Left renal pelvis (tissue), 4 donors: ENCODE measurements around the gene BLCAP. TPM values are rescaled to one million over a fixed set of nuclear protein-coding genes. Genes with fewer than 3 reads are reported as not detected.
"Not testable (repeated sequence)": the region's sequence is repeated elsewhere in the genome, so short reads cannot be mapped to it uniquely, and the experiment has no call there.

Experiments used
- DNase-seq, 4 donors: peaks; one replicate each; pipeline ENCODE4 v3.0.0-alpha.2; 2013; ENCODE audit warnings: low read depth in 4 of 4, low spot score in 3 of 4
- polyA plus RNA-seq, 4 donors: library from polyadenylated mRNA; unstranded; fragments of 120-200 nt; gene quantifications; one replicate each; pipeline ENCODE4 v1.2.1, GENCODE V29; 2013; ENCODE audit not compliant: insufficient read length in 4 of 4

The BLCAP gene
- polyA plus RNA-seq, 4 donors = 63.7 to 95.3 (median 79.7) TPM

DNA sequence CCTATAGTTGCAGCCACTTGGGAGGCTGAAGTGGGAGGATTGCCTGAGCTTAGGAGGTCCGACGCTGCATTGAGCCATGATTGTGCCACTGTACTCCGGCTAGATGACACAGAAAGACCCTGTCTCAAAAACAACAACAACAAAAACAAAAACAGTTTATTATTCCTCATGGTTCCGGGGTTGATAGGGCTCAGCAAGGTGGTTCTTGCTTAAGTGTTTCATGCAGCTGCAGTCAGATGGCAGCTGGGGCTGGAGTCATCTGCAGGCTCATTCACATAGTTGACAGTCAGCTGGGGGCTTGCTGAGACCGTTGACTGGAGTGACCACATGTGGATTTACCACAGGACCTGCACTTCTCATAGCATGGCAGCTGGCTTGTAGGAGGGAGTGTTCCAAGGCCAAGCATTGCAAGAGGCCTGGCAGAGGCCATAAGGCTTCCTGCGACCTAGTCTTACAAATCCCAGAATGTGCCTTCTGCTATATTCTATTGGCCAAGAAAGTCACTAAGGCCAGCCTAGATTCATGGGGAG, 35.5 kb downstream of the BLCAP start:
- no peak for DNase-seq

DNA sequence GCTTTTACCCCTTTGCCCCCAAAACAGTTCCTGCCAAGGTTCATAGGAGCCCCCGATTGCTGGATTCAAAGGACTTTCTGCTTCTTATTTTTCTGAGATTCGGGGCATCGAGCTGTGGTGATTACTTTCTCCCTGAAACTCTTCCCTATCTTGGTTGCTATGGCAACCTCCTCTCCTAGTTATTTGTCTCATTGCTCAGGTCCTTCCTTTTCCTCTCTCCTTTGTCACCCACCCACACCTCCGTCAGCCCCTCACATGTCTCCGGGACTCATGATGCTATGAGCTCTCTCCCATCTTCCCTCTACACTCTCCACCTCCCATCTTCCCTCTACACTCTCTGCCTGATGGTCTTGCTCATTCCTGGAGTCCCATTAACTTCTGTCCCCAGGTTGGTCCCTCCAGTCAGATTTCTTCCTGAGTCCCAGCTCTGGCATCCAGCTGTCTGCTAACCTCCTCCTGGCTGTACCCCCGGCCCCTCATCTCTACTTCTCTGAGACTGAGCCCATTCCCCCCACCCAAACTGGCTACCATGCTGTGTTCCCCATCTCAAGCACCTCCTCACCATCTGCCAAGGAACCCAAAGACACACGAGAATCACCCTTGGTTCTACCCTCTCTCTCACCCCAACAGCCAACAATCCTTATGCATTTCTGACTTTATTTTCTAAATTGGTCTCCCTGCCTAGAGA, 36.9 kb downstream of the BLCAP start:
- DNase-seq = no peak

DNA sequence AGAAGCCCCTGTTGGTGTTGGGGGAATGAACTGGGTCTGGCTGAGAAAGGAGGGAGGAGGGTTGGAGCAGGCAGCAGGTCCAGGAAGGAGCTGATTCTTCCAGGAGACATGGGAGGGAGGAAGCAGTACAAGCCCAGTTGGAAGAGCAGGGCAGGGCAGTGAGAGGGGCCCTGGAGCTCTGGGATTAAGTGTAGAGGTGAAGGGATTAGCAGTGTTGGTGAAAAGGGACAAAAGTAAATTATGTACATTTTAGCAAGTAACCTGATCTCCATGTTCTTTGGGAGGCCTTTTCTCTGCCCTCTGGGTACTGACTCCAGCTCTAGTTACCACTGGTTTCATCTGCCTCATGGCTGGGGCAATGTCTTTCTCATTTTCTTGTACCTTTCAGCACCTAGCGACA, 41.5 kb downstream of the BLCAP start:
- DNase-seq = not testable (repeated sequence)

DNA sequence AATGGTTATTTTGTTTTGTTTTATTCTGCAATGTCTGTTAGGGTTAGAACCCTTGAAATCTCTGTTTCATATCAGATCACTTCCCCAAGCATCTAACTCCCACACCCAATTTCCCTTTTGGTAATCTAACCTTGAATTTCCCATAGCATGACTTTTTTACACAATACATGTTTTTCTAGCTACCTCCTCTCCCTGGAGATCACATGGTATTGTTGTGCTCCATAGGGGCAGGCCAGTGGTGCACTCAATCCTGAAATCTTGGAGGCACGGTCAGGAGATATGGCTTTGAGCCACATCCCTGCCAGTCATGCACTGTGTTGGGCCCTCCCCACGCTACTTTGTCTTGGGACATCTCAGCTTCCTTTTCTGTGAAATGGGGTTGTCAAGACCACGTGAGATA, 43.3 kb downstream of the BLCAP start:
- DNase-seq = no peak

DNA sequence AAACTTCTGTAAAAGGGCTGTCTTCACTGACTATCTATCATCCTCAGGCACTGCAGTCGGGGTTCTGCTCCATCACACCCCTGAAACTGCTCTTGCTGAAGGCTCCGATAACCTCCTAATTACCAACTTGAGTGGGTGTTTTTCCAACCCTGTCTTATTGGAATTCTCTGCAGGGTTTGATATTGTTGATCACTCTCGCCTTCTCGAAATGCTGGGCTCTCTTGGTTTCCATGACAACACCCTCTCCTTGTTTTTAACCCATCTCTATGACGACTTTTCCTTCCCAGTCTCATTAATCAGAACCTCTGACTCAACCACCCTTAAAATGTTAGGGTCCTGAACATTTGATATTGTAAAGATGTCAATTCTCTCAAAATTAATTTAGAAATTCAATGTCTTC, 46.1 kb downstream of the BLCAP start:
- no peak for DNase-seq

- no peak for DNase-seq
Observed at GRCh38 chr20:37480919-37481318, 46.8 kb downstream of the BLCAP start.

DNA sequence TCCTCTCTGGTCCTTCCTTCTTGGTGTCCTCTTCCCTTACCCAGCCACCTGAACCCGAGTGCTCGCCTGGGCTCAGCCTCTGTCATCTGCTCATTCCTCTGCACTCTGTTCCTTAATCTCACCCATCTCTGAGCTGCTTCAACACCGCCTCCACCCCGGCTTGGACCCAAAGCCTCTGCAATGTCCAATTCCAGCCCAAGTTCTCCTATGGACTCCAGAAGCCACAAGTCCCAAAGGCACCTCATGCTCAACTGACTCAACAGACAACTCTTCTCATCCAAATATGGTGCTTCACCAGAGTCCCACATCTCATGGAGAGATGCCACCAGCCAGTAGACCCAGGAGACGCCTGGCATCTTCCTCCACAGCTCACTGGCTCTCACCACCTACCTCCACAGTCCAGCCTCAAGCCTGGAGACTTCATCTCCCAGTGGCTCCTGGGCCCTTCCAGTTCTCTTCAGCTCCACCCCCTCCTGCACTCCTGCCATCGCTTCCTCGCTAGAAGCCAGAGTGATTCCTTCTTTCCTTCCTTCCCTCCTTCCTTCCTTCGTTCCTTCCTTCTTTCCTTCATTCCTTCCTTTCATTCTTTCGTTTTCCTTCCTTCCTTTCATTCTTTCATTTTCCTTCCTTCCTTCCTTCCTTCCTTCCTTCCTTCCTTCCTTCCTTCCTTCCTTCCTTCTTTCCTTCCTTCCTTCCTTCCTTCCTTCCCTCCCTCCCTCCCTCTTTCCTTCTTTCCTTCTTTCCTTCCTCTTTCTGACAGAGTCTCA, 47.6 kb downstream of the BLCAP start:
- DNase-seq = no peak

DNA sequence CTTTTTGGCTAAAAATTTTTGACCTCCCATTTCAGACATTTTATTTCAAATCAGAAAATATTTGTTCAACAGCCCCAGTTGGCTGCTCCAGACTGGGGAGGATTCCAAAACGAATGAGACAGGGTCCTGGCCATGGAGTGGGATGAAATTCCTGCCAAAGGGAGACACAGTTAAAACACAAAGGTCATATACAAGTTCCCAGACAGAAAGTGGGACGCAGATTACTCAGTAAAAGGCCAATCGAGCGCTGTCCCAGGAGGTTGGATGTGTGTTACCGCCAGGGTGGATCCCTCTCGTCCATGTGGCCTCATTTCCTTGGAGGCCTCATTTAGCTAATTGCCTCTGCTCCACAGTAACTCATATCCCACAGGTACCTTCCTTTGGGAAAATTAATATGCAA, 48.4 kb downstream of the BLCAP start:
- DNase-seq = no peak

DNA sequence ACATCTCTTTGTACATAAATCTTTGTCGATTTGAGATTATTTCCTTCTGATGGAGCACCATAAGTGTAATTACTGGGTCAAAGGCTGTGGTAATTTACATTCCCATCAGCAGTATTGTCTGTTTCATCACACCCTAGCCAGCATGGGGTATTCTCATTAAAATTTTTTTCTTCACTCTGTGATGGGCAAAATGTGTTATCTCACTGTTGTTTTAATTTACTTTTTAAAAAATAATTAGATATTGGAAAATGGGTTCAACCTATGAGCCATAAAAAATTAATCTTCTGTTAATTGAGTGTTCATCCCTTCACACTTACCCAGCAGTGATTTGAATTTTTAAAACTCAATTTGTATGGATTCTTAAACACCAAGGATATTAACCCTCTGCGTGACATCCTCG, 50.6 kb downstream of the BLCAP start:
- DNase-seq = no peak

DNA sequence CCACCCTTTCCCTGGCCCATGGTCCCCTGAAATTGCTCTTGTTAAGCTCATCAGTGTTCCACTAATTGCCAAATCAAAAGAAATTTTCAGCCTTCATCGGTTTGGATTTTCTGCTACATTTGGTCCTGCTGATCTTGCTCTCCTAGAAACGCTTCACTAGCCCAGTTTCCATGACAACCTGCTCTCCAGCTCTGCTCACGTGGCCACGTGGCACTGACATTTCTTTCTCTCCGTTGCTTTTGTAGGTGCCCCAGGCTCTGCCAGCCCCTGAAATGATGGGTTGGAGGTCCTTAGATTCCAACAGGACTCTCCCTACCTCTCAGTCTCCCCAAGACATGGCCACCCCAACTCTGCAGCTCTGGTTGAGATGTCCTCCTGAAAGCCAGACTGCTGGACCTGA, 52.4 kb downstream of the BLCAP start:
- DNase-seq = peak; percentile 18 to 52 (median 32)

- DNase-seq = no peak
Observed at GRCh38 chr20:37474386-37474785, 53.3 kb downstream of the BLCAP start.

DNA sequence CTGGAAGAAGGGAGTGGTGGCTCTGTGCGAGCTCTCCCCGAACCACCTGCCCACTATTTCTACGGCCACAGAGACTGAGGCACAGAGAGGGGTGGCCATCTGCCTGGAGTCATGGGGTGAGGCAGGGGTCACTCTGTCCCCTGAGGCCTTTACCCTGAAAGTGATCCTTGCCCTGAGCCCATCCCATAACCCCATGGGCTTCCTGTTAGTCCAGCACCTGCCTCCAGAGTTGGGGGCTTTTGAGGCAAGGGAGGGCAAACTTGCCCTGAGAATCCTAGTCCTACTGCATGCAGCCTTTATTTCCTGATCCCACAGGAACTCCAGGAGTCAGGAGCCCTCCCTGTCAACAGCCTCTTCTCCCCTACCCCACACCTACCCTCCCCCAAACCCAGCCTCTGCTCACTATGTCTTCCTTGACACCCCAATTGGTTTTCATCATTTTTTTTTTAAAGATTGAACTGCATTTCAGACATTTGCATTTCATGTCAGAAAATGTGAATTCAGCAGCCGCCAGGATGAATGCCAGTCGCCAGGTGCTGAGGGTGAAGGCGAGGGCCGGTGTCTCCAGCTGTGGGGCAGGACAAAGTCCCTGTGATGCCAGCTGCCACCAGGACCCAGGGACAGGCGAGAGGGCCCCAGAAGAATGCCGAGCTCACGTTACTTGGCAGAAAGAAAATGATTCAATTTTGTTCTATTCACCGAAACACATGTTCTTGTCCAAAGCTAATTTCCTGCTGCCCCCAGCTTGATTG, 54.3 kb downstream of the BLCAP start:
- no peak for DNase-seq

GRCh38 chr20:37472435-37472834, 55.2 kb downstream of the BLCAP start:
- DNase-seq = not testable (repeated sequence)

GRCh38 chr20:37471741-37472235, 55.9 kb downstream of the BLCAP start:
- DNase-seq = no peak

GRCh38 chr20:37470190-37470589, 57.5 kb downstream of the BLCAP start:
- not testable (repeated sequence) for DNase-seq

GRCh38 chr20:37469531-37469930, 58.1 kb downstream of the BLCAP start:
- no peak for DNase-seq

DNA sequence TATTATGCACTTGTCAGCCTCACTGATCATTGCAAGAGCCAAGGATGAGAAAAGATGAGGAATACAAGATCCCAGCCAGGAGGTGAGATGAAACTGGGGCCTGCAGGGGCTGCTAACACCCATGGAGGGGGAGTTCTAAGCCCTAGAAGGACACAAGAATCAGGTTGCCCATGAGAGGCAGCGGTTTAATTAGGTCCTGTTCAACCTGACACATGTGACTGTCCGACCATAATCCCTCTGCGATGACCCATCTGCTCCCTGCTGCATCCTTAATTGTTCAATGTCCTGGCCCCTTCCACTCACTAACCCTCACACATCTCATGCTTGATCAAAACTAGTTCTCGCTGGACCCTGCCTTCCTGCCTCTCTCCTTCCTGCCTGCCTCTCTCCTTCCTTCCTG, 58.8 kb downstream of the BLCAP start:
- DNase-seq = no peak
